Neutrophil (primary cell): ENCODE results near the gene SHQ1.

Experiments used
- H3K27ac ChIP-seq: fragments of 200-600 bp; sonication (generic); 2 replicates; pipeline ENCODE4 v1.5.1; 2016; ENCODE audit warnings: mild to moderate bottlenecking, moderate library complexity
- H3K27me3 ChIP-seq: fragments of 200-600 bp; sonication (generic); 2 replicates; pipeline ENCODE4 v1.6.0; 2016; ENCODE audit warnings: mild to moderate bottlenecking
- H3K36me3 ChIP-seq: fragments of 200-600 bp; sonication (generic); 2 replicates; pipeline ENCODE4 v1.5.1; 2017
- H3K4me1 ChIP-seq, 2 experiments: fragments of 200-600 bp in 1 of 2; sonication (generic) in 1 of 2; 1 replicate in 1 of 2; 2 replicates in 1 of 2; pipeline versions ENCODE4 v1.5.1 to v1.6.1; 2013 to 2016; ENCODE audit warnings: low read depth in 1 of 2, low read length in 1 of 2, mild to moderate bottlenecking in 1 of 2, moderate library complexity in 1 of 2; ENCODE audit not compliant: control insufficient read depth in 1 of 2, insufficient read depth in 1 of 2
- H3K4me3 ChIP-seq, 2 experiments: fragments of 200-600 bp in 1 of 2; sonication (generic) in 1 of 2; 1 replicate in 1 of 2; 2 replicates in 1 of 2; pipeline ENCODE4 v1.5.1; 2013 to 2016; ENCODE audit warnings: low read depth in 1 of 2, low read length in 1 of 2, mild to moderate bottlenecking in 1 of 2, moderate library complexity in 1 of 2
- H3K9me3 ChIP-seq: fragments of 200-600 bp; sonication (generic); 2 replicates; pipeline ENCODE4 v1.5.1; 2016
- CTCF ChIP-seq: fragments of 200-600 bp; sonication (generic); IDR thresholded peaks from 2 replicates; pipeline ENCODE4 v1.5.1; 2016; ENCODE audit warnings: antibody characterized with exemption

SHQ1 gene

GRCh38 chr3:72702997-72703396 is 145.2 kb downstream of the SHQ1 start:
- H3K27ac ChIP-seq = no peak overlapping the region
- H3K36me3 ChIP-seq = no peaks in the 10 kb centered on the region
- no peaks in the 10 kb centered on the region for H3K9me3 ChIP-seq
- H3K4me3 ChIP-seq = no peak overlapping the region
- no peaks in the 10 kb centered on the region for H3K27me3 ChIP-seq
- no peak for TF ChIP-seq CTCF
- H3K4me1 ChIP-seq = peaks cover 20 to 25% of the 10 kb centered on the region in 2 experiments

DNA sequence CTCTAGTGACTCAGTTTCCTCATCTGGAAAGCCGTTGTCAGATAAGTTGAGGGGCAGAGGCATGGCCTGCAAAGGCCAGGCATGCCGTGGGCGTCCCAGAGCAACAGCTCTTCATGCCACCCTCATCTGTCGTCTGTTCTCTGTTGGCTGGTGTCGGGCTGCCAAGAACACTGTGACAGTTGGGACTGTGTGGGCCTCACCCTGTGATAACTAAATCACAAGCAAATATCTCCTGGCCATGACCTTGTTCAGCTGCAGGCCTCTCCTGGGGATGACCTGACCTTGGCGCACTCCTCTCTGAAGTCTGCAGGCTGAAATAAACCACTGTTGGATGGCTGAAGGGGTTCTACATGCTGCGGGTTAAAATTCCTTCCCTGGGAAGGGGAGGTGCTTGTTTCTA is 145.9 kb downstream of the SHQ1 start:
- no peak for TF ChIP-seq CTCF
- peaks cover 20 to 25% of the 10 kb centered on the region in 2 experiments for H3K4me1 ChIP-seq
- no peak overlapping the region for H3K27ac ChIP-seq
- H3K36me3 ChIP-seq = no peaks in the 10 kb centered on the region
- H3K27me3 ChIP-seq = no peaks in the 10 kb centered on the region
- no peak overlapping the region for H3K4me3 ChIP-seq
- H3K9me3 ChIP-seq = no peaks in the 10 kb centered on the region

DNA sequence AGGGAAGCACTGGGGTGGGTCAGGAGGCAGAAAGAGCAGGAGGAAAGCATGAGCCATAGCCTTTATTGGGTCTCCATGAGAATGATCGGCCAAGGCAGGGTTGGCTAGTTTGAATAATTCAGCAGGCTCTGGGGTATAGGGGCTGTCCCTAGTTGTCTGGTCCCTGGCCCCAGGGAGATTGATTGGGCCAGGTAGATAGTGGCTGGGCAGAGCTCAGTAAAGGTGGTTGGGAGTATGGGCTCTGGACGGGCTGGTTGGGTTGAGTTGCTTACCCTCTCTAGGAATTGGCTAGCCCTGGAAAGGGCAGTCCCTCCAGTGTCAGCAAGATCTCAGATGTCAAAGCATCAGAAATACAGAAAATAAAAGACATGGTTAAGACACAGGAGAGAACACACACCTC is 148.1 kb downstream of the SHQ1 start:
- H3K4me1 ChIP-seq = peaks cover 29 to 37% of the 10 kb centered on the region in 2 experiments
- H3K27me3 ChIP-seq = no peaks in the 10 kb centered on the region
- H3K27ac ChIP-seq = no peak overlapping the region
- no peak for TF ChIP-seq CTCF
- no peaks in the 10 kb centered on the region for H3K36me3 ChIP-seq
- no peaks in the 10 kb centered on the region for H3K9me3 ChIP-seq
- no peak overlapping the region for H3K4me3 ChIP-seq

DNA sequence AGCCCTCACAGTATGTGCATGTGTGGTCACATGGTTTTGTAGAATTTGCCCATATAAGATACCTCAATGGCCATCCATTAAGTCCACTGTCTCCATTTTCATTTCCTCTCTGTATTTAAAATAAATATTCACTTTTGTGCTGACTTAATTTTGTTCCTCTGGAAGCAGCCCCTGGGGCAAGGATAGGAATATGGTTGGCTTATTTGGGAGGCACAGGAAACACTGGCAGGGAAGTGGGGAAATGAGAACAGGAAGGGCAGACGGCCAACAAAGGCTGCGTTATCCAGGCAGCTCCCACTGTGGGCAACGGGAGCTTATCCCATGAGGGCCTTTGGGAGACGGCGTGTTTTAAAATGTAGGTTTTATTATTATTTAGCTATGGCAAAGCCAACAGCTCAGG is 148.6 kb downstream of the SHQ1 start:
- TF ChIP-seq CTCF = no peak
- H3K27me3 ChIP-seq = no peaks in the 10 kb centered on the region
- H3K4me3 ChIP-seq = no peak overlapping the region
- H3K4me1 ChIP-seq = peaks cover 30 to 37% of the 10 kb centered on the region in 2 experiments
- H3K27ac ChIP-seq = no peak overlapping the region
- H3K9me3 ChIP-seq = no peaks in the 10 kb centered on the region
- no peaks in the 10 kb centered on the region for H3K36me3 ChIP-seq
